HEK293T (cell line): Measurements from ENCODE around the gene PRKG1.
A peak's percentile ranks its signal among the peaks of the same experiment; 100 is the strongest.
"Not testable (repeated sequence)": the region's sequence is repeated elsewhere in the genome, so short reads cannot be mapped to it uniquely, and the experiment has no call there.

ENCODE experiments used
- CTCF ChIA-PET: fragments of 350-600 bp; formaldehyde crosslinking; extraction: SDS; loops from one replicate; lab custom pipeline; 2021; ENCODE audit warnings: antibody characterized with exemption, inconsistent platforms; lab: Yijun Ruan, JAX
- POLR2A ChIA-PET: fragments of 350-600 bp; formaldehyde crosslinking; extraction: SDS; loops from one replicate; lab custom pipeline; 2020; ENCODE audit warnings: antibody characterized with exemption, inconsistent platforms; lab: Yijun Ruan, JAX
- DNase-seq: peaks from one replicate; pipeline ENCODE4 v3.0.0; 2012; ENCODE audit warnings: mixed read lengths; ENCODE audit errors: extremely low spot score
- ARNT ChIP-seq: fragments of 450-650 bp; IDR thresholded peaks from 2 replicates; pipeline ENCODE4 v1.6.1; 2017; ENCODE audit warnings: mild to moderate bottlenecking
- BHLHE40 ChIP-seq: fragments of 450-650 bp; IDR thresholded peaks from 2 replicates; pipeline ENCODE4 v1.6.1; 2016; ENCODE audit warnings: mild to moderate bottlenecking, moderate library complexity, borderline replicate concordance
- CTBP1 ChIP-seq: fragments of 450-650 bp; IDR thresholded peaks from 2 replicates; pipeline ENCODE4 v1.6.1; 2016; ENCODE audit warnings: borderline replicate concordance
- ELF4 ChIP-seq: fragments of 450-650 bp; IDR thresholded peaks from 2 replicates; pipeline ENCODE4 v1.6.1; 2017; ENCODE audit warnings: antibody characterized with exemption
- FOXA1 ChIP-seq: fragments of 450-650 bp; IDR thresholded peaks from 2 replicates; pipeline ENCODE4 v1.6.1; 2016; ENCODE audit warnings: mild to moderate bottlenecking
- FOXK2 ChIP-seq: fragments of 450-650 bp; IDR thresholded peaks from 2 replicates; pipeline ENCODE4 v1.6.1; 2016; ENCODE audit warnings: mild to moderate bottlenecking
- FOXM1 ChIP-seq: fragments of 450-650 bp; IDR thresholded peaks from 2 replicates; pipeline ENCODE4 v1.6.1; 2017; ENCODE audit warnings: mild to moderate bottlenecking, borderline replicate concordance
- HDGF ChIP-seq: fragments of 450-650 bp; IDR thresholded peaks from 2 replicates; pipeline ENCODE4 v1.6.1; 2017; ENCODE audit warnings: antibody characterized with exemption, borderline replicate concordance
- L3MBTL2 ChIP-seq: fragments of 450-650 bp; conservative IDR thresholded peaks from 2 replicates; pipeline ENCODE4 v1.6.1; 2016; ENCODE audit warnings: mild to moderate bottlenecking
- LEF1 ChIP-seq: fragments of 450-650 bp; IDR thresholded peaks from 2 replicates; pipeline ENCODE4 v1.6.1; 2017; ENCODE audit warnings: mild to moderate bottlenecking, borderline replicate concordance
- NFRKB ChIP-seq: fragments of 450-650 bp; IDR thresholded peaks from 2 replicates; pipeline ENCODE4 v1.6.1; 2016; ENCODE audit warnings: mild to moderate bottlenecking, moderate library complexity
- SP1 ChIP-seq: fragments of 450-650 bp; IDR thresholded peaks from 2 replicates; pipeline ENCODE4 v1.6.1; 2017
- SUZ12 ChIP-seq: fragments of 450-650 bp; IDR thresholded peaks from 2 replicates; pipeline ENCODE4 v1.6.1; 2016; ENCODE audit warnings: mild to moderate bottlenecking
- TARDBP ChIP-seq: fragments of 450-650 bp; IDR thresholded peaks from 2 replicates; pipeline ENCODE4 v1.6.1; 2016
- ZNF384 ChIP-seq: fragments of 450-650 bp; IDR thresholded peaks from 2 replicates; pipeline ENCODE4 v1.6.1; 2016
- TF ChIP-seq, protein P1 (sequence below): fragments of 450-650 bp; IDR thresholded peaks from 2 replicates; pipeline ENCODE4 v1.6.1; 2016

PRKG1 gene

DNA sequence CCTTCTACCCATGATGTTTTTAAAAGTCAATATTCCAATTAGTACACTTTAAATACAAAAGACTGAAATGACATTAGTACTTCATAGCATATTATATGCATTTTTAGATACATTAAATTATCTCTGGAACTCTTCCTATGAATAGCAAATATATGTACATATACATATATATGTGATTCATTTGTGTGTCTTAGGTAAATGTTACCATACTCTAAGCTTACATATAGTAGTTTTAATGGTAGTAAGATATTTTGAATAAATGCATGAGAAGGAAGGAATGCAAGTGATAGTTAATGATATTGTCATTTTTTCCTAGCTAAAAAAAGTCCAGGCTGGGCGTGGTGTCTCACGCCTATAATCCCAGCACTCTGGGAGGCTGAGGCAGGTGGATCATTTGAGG, 671.1 kb downstream of the PRKG1 start:
- no peak for DNase-seq
- TF ChIP-seq SP1 (no peak), FOXA1 (no peak), BHLHE40 (no peak), L3MBTL2 (no peak), FOXK2 (no peak), ARNT (no peak), FOXM1 (no peak), LEF1 (no peak), SUZ12 (no peak), ZNF384 (no peak), CTBP1 (no peak), HDGF (no peak), ELF4 (no peak), NFRKB (no peak), TARDBP (no peak)
- TF ChIP-seq, protein P1, sequence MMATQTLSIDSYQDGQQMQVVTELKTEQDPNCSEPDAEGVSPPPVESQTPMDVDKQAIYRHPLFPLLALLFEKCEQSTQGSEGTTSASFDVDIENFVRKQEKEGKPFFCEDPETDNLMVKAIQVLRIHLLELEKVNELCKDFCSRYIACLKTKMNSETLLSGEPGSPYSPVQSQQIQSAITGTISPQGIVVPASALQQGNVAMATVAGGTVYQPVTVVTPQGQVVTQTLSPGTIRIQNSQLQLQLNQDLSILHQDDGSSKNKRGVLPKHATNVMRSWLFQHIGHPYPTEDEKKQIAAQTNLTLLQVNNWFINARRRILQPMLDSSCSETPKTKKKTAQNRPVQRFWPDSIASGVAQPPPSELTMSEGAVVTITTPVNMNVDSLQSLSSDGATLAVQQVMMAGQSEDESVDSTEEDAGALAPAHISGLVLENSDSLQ, result no peak
- ChIA-PET POLR2A (no interaction called here), CTCF (interaction anchor here (1.1 kb wide), 1 partner anchor 10 kb away, joined by 3 read pairs; no protein-coding TSS in a partner anchor)

DNA sequence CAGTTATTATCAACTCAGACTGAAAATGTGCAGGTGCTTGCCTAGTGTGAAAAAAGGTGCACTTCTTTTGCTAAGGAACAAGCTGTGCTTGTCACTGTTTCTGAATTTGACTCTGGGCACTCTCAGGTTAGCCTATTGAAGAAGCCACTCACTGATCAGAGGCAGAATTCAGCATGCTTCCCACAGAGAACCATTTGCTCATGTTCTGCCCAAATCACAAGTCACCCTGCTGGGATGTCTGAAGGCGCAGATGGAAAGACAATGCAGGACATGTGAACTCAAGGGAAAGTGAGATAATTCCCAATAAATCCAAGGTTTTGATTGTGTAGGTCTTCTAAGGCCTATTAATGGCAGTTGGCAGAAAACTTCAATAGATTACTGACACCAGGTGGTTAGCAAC, 672.9 kb downstream of the PRKG1 start:
- DNase-seq, result no peak
- POLR2A ChIA-PET, result no interaction called here
- CTCF ChIA-PET, result no interaction called here
- TF ChIP-seq, protein P1, result no peak
- TF ChIP-seq ARNT (no peak), BHLHE40 (no peak), ELF4 (no peak), FOXA1 (no peak), ZNF384 (no peak), L3MBTL2 (no peak), FOXM1 (no peak), CTBP1 (no peak), HDGF (no peak), NFRKB (no peak), SP1 (no peak), TARDBP (no peak)

DNA sequence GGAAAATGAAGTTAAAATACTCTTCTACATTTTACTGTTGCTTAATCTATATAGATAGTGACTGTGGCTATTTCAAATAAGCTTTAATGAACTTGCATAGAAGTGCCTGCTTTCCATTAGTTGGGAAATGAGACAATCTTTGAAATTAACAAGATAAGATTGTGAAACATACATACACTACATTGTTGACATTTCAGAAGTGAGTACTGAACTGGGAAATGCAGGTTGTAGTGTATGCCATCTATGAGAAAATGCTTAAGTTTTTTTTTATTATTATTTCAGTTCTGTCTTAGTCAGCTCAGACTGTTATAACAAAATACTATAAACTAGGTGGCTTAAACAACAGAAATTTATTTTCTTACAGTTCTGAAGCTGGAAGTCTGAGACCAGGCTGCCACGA, 674.7 kb downstream of the PRKG1 start:
- DNase-seq, result no peak
- CTCF ChIA-PET, result no interaction called here
- POLR2A ChIA-PET, result no interaction called here
- no peak for TF ChIP-seq FOXA1
- no peak for TF ChIP-seq SP1
- no peak for TF ChIP-seq FOXK2
- no peak for TF ChIP-seq LEF1
- no peak for TF ChIP-seq ELF4
- no peak for TF ChIP-seq TARDBP
- TF ChIP-seq FOXM1, result no peak
- TF ChIP-seq ZNF384, result no peak
- TF ChIP-seq NFRKB, result no peak
- no peak for TF ChIP-seq HDGF
- no peak for TF ChIP-seq L3MBTL2
- TF ChIP-seq CTBP1, result no peak
- TF ChIP-seq ARNT, result no peak

DNA sequence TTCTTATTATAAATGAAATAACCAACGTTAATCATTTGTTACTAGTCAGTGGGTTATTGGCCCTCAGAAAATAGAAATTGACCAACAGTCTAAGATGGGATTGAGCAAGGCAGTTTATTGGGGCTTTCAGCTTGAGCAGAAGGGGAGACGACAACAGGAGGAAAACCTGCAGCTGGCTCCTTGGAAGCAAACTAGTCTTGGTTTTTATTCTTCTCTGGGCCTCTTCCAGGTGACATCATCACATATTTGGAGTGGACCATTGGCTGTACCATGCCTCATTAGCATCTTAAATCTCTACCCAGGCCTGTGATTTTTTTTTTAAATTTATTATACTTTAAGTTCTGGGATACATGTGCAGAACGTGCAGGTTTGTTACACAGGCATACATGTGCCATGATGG, 684.1 kb downstream of the PRKG1 start:
- TF ChIP-seq HDGF, result no peak
- no peak for TF ChIP-seq SUZ12
- TF ChIP-seq FOXK2, result no peak
- TF ChIP-seq ARNT, result no peak
- TF ChIP-seq CTBP1, result no peak
- no peak for TF ChIP-seq ELF4
- no peak for TF ChIP-seq NFRKB
- no peak for TF ChIP-seq L3MBTL2
- TF ChIP-seq FOXM1, result no peak
- no peak for TF ChIP-seq BHLHE40
- TF ChIP-seq FOXA1, result no peak
- TF ChIP-seq ZNF384, result no peak

DNA sequence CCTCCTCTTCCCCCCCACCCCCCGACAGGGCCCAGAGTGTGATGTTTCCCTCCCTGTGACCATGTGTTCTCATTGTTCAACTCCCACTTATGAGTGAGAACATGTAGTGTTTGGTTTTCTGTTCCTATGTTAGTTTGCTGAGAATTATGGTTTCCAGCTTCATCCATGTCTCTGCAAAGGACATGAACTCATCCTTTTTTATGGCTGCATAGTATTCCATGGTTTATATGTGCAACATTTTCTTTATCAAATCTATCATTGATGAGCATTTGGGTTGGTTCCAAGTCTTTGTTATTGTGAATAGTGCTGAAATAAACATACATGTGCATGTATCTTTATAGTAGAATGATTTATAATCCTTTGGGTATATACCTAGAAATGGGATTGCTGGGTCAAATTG, 684.6 kb downstream of the PRKG1 start:
- CTCF ChIA-PET, POLR2A ChIA-PET, DNase-seq: not testable (repeated sequence)

More for the DNA sequence above, 684.1 kb downstream of the PRKG1 start:
- ChIA-PET CTCF (no interaction called here), POLR2A (no interaction called here)
- DNase-seq, result no peak

DNA sequence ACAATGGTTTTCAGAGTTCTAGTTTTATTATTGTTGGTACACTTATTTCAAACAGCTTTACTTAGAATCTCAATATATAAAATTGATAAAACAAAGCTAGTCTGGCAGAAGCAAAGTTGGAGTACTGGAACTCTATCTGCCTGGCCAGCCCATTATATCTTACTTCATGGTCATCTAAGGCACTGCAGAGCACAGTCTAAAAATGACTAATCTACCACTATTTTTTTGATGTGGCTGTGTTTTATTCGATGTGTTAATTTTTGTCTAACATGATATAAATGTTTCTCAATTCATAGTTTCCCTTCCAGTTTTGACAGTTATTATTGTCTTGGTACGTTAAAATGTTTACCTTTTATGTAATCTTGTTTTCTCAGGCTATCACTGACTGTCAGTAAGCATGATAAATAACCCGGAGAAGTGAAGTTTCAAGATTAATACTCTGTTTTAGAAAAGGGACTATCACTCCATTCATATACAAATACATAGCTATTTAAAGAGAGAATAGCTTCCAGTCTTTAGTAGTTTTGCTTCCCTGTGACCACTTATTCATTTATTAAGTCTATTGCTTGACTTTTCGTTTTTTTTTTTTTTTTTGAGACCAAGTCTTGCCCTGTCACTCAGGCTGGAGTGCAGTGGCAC, 685.7 kb downstream of the PRKG1 start:
- POLR2A ChIA-PET, result no interaction called here
- no peak for TF ChIP-seq LEF1
- TF ChIP-seq BHLHE40, result no peak
- TF ChIP-seq, protein P1, result peak; percentile 69
- CTCF ChIA-PET, result no interaction called here
- DNase-seq, result no peak
